Measurements from ENCODE around the gene TGFB1I1. TPM values are rescaled to one million over a fixed set of nuclear protein-coding genes. Genes with fewer than 3 reads are reported as not detected.

TGFB1I1 gene
- total and polyA plus RNA-seq, 2 of the 13 experiments (the other 11 are each of a cell fraction or from before 2014, with no cell fraction given) = 0.80 to 2.9 TPM

- TF ChIP-seq ELK4 (CRISPR knock-in tag; IDR thresholded peaks at IDR 0.05; ENCODE audit: borderline replicate concordance) = peak; percentile 87; the same call in 1 of the 2 replicates
- TF ChIP-seq THAP8 (CRISPR knock-in tag; IDR thresholded peaks at IDR 0.05; ENCODE audit: borderline replicate concordance) = peak; percentile 92; the same call in 1 of the 2 replicates
- TF ChIP-seq ZNF33B (CRISPR knock-in tag; IDR thresholded peaks at IDR 0.05) = no peak; the same call in 1 of the 2 replicates
- TF ChIP-seq JDP2 (CRISPR knock-in tag; IDR thresholded peaks at IDR 0.05; ENCODE audit: borderline replicate concordance) = no peak
- TF ChIP-seq KLF11 (CRISPR knock-in tag; IDR thresholded peaks at IDR 0.05) = peak; percentile 92; the same call in 1 of the 2 replicates
- TF ChIP-seq ZBTB38 (CRISPR knock-in tag; IDR thresholded peaks at IDR 0.05) = peak; percentile 96
- TF ChIP-seq RARG (CRISPR knock-in tag; IDR thresholded peaks at IDR 0.05; ENCODE audit: low read depth) = peak; percentile 69; the same call in 1 of the 2 replicates
- TF ChIP-seq MAZ (IDR thresholded peaks at IDR 0.05; ENCODE audit: borderline replicate concordance, low read depth, low read length) = peak; percentile 47; the same call in 1 of the 2 replicates
- peak; percentile 94 for TF ChIP-seq MAZ (CRISPR knock-in tag; IDR thresholded peaks at IDR 0.05; ENCODE audit: low read depth)
- peak; percentile 96 for TF ChIP-seq ZNF343 (CRISPR knock-in tag; IDR thresholded peaks at IDR 0.05)
- TF ChIP-seq, protein P1, sequence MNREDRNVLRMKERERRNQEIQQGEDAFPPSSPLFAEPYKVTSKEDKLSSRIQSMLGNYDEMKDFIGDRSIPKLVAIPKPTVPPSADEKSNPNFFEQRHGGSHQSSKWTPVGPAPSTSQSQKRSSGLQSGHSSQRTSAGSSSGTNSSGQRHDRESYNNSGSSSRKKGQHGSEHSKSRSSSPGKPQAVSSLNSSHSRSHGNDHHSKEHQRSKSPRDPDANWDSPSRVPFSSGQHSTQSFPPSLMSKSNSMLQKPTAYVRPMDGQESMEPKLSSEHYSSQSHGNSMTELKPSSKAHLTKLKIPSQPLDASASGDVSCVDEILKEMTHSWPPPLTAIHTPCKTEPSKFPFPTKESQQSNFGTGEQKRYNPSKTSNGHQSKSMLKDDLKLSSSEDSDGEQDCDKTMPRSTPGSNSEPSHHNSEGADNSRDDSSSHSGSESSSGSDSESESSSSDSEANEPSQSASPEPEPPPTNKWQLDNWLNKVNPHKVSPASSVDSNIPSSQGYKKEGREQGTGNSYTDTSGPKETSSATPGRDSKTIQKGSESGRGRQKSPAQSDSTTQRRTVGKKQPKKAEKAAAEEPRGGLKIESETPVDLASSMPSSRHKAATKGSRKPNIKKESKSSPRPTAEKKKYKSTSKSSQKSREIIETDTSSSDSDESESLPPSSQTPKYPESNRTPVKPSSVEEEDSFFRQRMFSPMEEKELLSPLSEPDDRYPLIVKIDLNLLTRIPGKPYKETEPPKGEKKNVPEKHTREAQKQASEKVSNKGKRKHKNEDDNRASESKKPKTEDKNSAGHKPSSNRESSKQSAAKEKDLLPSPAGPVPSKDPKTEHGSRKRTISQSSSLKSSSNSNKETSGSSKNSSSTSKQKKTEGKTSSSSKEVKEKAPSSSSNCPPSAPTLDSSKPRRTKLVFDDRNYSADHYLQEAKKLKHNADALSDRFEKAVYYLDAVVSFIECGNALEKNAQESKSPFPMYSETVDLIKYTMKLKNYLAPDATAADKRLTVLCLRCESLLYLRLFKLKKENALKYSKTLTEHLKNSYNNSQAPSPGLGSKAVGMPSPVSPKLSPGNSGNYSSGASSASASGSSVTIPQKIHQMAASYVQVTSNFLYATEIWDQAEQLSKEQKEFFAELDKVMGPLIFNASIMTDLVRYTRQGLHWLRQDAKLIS (CRISPR knock-in tag; IDR thresholded peaks at IDR 0.05) = 0 out of 2 replicates have a peak, but pooled peaks have one; percentile 63
- TF ChIP-seq PHF8 (CRISPR knock-in tag; IDR thresholded peaks at IDR 0.05) = peak; percentile 99
- TF ChIP-seq BCL6 (CRISPR knock-in tag; IDR thresholded peaks at IDR 0.05) = peak; percentile 84
- peak; percentile 95; the same call in 1 of the 2 replicates for TF ChIP-seq ZNF83 (CRISPR knock-in tag; IDR thresholded peaks at IDR 0.05; ENCODE audit: borderline replicate concordance)
- TF ChIP-seq YEATS2 (CRISPR knock-in tag; IDR thresholded peaks at IDR 0.05; ENCODE audit: borderline replicate concordance) = peak; percentile 97
- TF ChIP-seq, protein P2, sequence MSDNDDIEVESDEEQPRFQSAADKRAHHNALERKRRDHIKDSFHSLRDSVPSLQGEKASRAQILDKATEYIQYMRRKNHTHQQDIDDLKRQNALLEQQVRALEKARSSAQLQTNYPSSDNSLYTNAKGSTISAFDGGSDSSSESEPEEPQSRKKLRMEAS (IDR thresholded peaks at IDR 0.05) = peak; percentile 95
- TF ChIP-seq KDM5B (CRISPR knock-in tag; IDR thresholded peaks at IDR 0.05; ENCODE audit: borderline replicate concordance) = peak; percentile 94
- peak; percentile 66 for TF ChIP-seq ZEB1 (IDR thresholded peaks at IDR 0.05; ENCODE audit: insufficient replicate concordance, low read depth)
- no peak for TF ChIP-seq SMC3 (IDR thresholded peaks at IDR 0.05; ENCODE audit: low read length)
- 0 out of 2 replicates have a peak, but pooled peaks have one; percentile 52 for TF ChIP-seq NKX3-1 (CRISPR knock-in tag; IDR thresholded peaks at IDR 0.05)
- no peak; the same call in 1 of the 2 replicates for TF ChIP-seq NR2F2 (IDR thresholded peaks at IDR 0.05; ENCODE audit: borderline replicate concordance, low read depth)
- TF ChIP-seq EP300 (IDR thresholded peaks at IDR 0.05; ENCODE audit: low read depth in 2 of 2, low read length in 2 of 2) = peak; percentile 52 to 55; a peak in 2 of 4 replicates
- TF ChIP-seq EP300 (CRISPR knock-in tag; IDR thresholded peaks at IDR 0.05; ENCODE audit: borderline replicate concordance) = no peak; the same call in 1 of the 2 replicates
- peak; percentile 83; the same call in 1 of the 2 replicates for TF ChIP-seq ZNF619 (CRISPR knock-in tag; IDR thresholded peaks at IDR 0.05)
Measured at GRCh38 chr16:31507929-31508705, 36.2 kb downstream of the TGFB1I1 start, which contains the start of gene RUSF1 (continued).
